COLO829 (cell line): ENCODE measurements around the gene FDX2.

ENCODE experiments used
- DNase-seq: peaks from one replicate; pipeline ENCODE4 v3.0.0; 2012; ENCODE audit warnings: low spot score

The FDX2 gene

DNA sequence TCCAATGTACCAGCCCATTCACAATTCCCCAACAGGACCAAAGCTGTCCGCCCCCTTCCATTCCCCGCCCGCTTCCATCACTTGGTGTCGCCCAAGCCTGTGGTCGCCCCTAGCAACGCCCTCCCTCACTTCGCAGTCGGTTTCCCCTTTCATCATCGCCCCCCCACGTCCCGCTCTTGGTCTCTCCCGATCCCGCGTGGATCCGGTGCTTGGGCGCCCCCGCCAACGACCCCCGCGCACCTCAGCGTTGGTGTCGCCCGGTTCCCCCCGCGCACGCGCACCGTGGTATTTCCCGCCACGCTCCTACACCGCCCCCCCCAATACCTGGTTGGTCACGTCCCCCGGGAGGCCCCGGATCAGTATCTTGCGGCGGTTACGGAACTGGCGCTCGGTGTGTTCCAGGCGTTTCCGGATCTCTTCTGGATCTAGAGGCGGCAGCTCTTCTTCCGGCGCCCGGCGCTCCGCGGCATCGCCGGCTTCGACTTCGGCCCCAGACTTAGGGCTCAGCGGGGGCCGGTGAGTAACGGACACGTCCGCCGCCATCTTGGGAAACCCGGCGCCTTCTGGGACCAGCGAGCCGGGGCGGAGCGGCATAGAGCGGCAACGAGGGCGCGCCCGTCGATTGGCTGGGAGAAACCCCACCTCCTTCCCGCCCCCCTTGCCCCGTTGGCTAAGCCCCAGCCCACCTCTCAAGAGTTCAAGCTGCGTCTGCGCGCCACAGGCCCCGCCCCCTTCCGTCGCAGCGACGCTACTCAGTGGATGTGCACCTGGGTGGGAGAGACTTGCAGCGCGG lies 17.3 kb upstream of the FDX2 start, which contains the start of gene RAVER1:
TSS of gene RAVER1 (minus strand) at position 565 of the 793 bp plus-strand sequence. CDS start at position 543, 22 bp downstream.
- DNase-seq: peak; percentile 95

GRCh38 chr19:10332158-10332964 lies 16.5 kb upstream of the FDX2 start:
- DNase-seq: no peak

- no peak for DNase-seq
Observed at GRCh38 chr19:10329555-10329954, 13.7 kb upstream of the FDX2 start.

DNA sequence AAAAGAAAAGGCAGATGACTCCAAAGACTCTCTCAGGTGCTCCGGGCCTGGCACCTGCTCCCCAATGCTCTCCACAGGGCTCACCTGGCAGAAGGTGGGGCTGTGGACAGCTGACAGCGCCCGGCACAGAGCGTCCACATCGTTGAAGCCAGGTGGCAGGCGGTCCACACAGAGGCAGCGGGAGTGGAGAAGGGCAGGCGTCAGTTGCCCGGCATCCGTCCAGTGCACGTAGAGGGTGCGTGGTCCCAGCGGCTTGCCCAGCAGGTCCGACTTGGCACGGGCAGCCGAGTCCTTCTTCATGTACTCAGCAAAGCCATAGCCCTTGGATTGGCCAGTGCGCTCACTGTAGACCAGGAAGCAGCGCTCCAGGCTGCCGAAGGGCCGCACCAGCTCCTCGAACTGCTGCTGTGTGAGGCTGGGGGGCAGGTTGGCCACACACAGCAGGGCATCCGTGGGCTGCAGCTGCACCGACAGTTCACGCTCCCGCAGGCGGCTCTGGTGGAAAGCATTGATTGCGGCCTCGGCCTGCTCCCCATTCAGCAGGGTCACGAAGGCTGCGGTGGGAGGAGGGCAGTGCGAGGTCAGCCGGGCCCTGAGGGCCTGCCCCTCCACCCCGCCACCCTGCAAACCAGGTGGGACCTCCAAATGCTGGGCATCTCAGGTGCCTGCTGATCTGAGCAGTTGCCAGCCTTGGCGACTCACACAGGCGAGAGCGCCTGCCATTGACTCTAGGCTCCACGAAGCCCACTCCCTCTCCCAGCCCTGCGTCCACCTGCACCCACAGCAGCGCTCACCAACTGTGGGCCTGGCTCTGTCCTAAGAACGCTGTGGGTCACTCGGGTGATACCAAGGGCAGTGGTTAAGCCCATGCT lies 13.0 kb upstream of the FDX2 start:
- no peak for DNase-seq

DNA sequence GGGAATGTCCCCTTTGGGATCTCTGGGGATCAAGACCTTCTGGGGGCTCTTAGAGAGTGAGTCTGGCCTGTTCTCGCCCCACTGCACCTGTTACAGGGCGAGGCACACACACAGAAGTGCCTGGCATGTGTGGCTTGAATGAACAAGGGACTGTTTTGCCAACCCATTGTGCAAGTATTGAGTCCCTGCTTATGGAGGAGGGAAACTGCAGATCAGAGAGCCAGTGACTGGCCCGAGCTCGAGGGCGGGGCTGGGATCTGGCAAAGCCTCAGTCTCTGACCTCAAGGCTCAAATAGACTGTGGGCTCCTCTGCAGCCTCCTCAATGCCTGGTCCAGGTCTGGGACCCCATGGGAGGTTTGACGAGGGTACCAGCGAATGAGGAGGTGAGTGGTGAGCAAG lies 12.0 kb upstream of the FDX2 start:
- DNase-seq: no peak

DNA sequence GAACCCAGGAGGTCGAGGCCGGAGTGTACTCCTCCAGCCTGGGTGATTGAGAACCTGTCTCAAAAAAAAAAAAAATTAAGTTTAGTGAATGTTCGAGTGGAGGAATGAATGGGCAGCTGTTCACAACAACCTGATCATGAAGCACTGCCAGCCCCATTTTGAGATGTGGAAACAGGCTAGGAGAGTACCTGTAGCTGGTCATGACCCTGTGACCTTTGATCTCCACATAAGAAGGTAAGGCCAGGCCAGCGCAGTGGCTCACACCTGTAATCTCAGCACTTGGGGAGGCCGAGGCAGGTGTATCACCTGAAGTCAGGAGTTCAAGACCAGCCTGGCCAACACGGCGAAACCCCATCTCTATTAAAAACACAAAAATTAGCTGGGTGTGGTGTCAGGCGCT lies 9.9 kb upstream of the FDX2 start:
- no peak for DNase-seq

DNA sequence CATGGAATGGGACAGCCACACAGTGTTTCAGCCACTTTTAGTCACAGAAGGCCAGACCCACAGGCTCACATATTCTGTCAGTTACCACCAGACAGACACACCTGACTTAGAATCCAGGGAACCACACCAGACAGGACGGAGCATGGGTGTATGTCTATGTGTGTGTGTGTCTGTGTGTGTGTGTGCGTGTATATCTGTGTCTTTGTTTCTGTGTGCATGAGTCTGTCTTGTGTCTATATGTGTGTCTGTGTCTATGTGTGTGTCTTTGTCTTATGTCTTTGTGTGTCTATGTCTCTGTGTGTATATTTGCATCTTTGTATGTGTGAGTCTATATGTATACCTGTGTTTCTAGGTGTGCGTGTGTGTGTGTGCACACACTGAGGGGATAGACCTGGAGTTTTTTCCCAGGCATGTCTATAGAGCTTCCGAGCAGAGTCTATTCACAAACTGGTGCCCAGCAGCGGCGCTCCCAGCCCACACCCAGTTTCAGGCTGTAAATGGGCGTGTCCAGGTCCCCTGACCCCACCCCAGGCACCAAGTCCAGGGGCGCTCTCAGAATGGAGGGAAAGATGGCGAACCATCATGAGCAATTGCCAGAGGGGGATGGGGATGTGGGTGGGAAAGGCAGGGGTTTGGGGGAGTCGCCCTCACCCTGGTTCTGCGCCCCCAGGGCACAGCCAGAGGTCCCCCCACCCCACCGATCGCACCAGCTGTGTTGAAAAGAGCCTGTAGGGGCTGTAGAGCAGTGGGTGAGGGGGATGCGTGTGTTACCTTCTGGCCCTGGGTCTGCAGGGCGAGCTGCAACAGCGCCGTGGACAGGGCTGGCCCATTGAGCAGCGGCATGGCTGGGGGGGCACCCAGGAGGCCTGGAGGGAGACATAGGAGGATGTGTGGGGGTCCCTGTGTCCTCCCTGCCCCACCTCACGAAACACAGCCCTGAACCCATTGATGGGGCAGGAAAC lies 6.3 kb upstream of the FDX2 start:
- no peak for DNase-seq

DNA sequence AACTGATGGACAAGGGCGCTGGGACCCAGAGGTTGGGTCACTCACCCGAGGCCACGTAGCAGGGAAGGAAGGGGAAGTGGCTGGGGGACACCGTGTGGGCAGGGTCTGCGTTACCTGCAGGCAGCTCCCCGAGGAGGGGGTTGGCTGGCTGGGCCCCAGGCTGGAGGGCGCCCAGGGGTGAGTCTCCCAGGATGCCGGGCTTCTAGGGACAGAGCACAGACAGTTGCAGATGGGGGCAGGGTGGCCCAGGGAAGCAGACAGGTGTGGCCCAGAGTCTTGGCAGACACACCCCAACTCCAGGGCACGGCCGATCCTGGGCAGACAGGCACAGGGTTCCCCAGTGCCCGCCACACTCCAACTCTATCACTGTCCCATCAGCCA lies 5.6 kb upstream of the FDX2 start:
- DNase-seq: no peak

DNA sequence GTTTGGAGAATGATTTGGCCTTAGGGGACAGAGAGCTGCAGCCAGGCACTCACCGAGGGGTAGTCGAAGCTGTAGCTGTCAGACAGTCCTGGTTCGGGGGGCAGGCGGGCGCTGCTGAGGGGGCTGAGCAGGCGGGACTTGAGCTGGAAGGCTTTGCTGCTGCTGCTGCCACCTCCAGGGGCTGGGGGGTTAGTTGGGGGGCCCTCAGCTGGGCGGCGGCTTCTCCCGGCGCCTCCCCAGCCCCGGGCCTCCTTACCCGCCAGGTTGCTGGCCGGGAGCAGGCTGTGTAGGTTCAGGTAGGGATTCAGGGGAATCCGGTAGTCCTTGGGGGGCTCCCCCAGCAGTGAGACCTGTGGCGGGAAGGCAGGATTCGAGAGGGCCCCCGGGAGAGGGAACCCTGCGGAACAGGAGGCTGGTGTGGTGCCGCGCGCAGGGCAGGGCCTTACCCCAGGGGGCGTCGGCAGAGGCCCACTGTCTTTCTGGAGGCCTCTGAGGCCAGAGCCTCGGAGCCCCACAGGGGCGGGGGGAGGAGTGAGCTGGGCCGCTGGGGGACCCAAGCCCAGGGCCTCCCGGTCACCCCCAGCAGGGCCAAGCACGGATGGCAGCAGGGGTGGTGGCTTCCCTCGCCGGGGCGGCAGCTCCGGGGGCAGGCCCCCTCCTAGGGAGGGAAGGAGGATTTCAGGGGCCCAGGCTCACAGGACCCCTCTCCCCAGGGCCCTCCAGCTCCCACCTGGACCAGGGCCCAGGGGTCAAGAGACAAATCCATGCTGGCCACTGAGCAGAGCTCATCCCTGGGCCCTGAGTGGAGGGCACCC lies 5.0 kb upstream of the FDX2 start:
- no peak for DNase-seq

DNA sequence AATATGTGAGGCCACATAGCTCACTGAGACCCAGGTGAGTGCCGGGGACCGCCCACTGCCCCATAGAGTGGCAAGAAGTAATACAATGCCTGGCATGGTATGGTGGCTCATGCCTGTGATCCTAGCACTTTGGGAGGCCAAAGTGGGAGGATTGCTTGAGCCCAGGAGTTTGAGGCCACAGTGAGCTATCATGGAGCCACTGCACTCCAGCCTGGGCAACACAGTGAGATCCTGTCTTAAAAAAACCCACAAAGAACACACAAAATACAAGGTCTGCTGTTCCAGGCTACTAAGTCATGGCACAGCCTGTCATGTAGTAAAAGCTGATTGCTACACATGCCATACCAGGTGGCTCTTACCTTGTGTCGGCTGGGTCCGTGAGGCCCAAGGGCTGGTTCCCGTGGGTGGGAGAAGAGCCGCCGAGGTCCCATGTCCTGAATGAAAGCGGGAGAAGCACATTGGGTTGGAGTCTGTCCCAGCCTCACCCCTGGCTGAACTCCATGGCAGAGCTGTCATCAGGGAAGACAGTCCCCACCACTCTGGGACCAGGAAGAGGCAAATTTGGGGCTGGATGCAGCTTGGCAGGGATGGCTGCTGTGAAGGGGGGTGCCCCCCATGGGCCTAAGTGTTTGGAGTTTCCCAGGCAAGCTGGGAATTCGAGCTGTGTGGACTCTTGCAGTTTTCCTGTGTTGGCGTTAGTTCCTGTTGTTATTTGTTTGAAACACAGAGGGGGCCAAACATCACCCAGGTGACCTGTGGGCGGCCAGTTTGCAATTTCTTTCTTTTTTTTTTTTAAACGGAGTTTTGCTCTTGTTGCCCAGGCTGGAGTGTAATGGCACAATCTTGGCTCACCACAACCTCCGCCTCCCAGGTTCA lies 3.2 kb upstream of the FDX2 start:
- DNase-seq: no peak

GRCh38 chr19:10317857-10318462 lies 2.1 kb upstream of the FDX2 start:
- no peak for DNase-seq

DNA sequence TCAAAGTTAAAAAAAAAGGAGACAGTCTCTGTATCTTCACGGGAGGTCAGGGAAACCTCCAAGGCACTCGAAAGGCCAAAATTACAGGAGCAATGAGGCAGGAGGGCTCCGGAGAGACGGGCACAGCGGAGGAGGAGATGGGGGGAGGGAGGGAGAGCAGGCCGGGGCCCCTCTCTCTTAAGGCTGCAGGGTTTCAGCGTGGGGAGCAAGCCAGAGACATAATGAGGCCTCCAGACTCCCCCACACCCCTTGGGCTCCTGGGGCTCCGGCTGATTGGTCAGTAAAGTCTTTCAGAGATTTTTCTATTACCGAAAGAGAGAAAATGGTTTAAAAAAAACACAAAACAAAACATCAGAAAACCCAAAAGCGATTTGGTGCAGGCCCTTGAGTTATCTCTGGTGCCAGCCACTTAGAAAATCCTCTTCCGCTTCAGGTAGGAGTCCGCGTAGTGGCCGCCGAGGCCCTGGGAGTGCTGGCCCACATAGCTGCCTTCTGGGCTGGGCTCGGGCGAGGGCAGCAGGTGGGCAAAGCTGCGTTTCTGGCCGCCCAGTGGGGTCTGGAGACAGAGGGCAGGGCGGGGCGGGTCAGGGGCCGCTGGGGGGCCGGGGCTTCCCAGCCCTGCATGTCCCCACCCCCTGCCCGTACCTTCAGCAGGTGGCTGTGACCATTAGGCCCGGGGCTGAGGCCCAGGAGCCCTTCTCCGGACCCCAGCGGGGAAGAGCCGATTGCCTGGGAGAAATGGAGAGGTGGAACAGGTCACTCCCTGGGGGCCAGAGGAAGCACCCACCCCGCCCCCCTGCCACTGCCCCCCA lies 1.4 kb upstream of the FDX2 start:
- DNase-seq: no peak

- no peak for DNase-seq
Observed at GRCh38 chr19:10316229-10317044, 622 bp upstream of the FDX2 start.

DNA sequence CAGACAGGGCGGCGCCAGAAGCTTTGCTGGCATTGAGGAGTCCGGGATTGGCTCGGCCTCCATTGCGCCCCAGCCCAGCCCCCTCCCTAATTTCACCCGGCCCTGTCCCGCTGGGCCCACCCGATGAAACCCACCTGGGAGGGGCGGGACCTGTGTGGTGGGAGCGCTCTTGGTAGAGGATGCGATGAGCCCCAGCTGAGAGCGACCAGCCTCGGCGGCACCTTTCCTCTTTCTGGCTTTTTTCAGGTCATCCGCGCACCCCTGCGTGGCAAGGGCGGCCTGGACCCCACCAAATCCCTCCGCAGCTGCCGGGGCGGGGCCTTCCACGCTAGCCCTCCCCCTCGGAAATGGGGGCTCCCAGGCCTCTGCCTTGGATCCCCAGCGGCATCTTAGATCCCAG lies 6.4 kb downstream of the FDX2 start, which contains the start of gene ZGLP1:
TSS of gene ZGLP1 (minus strand) at position 393 of the 400 bp plus-strand sequence.
- DNase-seq: no peak

DNA sequence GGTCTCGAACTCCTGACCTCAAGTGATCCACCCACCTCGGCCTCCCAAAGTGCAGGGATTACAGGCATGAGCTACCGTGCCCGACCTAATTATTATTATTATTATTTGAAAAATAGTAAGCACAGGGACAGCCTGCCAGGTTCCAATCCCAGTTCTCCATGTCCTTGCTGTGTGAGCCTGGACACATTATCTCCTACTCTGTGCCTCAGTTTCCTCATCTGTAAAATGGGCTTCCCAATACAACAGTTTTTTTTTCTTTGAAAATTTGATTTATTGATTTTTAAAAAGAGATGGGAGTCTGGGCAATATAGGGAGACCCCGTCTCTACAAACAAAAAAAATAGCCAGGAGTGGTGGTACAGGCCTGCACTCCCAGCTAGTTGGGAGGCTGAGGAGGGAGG lies 9.5 kb downstream of the FDX2 start:
- no peak for DNase-seq

GRCh38 chr19:10305139-10305806 lies 10.5 kb downstream of the FDX2 start:
- DNase-seq: no peak
